Muscle of back (tissue), 11 donors: ENCODE results near the gene CCDC14. TPM values are rescaled to one million over a fixed set of nuclear protein-coding genes. Genes with fewer than 3 reads are reported as not detected.
A peak's percentile ranks its signal among the peaks of the same experiment; 100 is the strongest.
"Not testable (repeated sequence)": the region's sequence is repeated elsewhere in the genome, so short reads cannot be mapped to it uniquely, and the experiment has no call there.

Experiments
- DNase-seq, 3 donors: peaks; one replicate each; pipeline versions ENCODE4 v3.0.0 to v3.0.0-alpha.2; 2013
- polyA plus RNA-seq, 10 donors: library from polyadenylated mRNA; unstranded; fragments of 120-200 nt; gene quantifications; one replicate each; pipeline ENCODE4 v1.2.1, GENCODE V29; 2013; ENCODE audit not compliant: insufficient read length in 10 of 10

CCDC14 gene
- polyA plus RNA-seq, 10 donors: 32.5 to 77.6 (median 55.4) TPM

DNA sequence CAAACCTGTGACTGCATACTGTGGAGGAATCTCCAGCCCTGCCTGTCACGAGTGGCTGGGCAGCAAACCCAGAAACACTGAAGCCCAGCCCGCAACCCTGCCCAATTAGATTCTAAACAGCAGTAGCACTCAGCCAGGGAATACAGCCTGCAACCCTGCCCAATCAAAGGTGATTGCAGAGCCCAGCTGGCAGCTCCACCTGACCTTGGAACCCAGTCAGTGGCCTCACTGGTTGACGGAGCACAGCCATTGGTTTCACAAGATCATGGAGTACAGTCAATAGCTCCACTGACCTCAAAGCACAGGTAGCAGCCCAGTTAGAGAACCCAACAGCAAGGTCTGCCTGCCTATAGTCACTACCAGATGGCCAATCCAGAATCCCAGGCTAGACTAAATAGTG is 41.7 kb downstream of the CCDC14 start:
- no peak for DNase-seq

DNA sequence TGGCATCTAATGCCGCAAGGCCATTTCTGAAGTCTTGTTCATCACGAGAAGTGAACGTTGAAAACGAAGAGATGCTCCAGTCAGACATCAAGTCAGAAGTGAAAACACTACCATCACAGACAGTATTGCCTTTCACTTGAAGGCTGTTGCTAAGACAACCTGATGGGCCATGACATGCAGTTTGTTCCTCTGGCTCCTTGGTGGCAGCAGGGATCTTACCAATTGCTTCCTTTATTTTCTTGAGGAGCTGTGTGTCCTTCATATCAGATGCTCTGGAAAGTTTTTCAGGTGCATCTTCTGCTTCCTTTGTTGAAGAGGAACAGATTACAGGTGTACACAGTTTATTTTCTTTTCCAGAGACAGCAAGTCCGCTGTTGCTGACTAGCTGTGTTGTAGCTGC is 46.2 kb downstream of the CCDC14 start:
- DNase-seq: no peak

DNA sequence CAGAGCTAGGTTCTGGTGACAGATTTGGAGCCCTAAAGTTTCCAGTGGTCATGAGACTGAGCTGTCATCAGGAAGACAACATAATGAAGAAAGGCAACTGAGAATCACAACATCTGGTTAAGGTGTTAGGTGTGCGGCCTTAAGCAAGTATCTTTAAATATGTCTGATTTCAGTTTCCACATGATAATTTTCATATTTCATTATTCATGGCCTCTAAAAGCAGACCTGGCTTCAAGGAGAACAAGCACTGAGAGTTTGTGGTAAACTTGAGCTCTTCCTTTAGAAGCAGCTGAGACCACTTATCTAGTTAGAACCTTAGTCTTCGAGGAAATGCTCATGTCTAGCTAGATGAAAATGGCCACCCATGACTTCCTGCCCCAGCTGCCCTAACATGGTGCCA is 51.2 kb downstream of the CCDC14 start:
- DNase-seq: no peak

DNA sequence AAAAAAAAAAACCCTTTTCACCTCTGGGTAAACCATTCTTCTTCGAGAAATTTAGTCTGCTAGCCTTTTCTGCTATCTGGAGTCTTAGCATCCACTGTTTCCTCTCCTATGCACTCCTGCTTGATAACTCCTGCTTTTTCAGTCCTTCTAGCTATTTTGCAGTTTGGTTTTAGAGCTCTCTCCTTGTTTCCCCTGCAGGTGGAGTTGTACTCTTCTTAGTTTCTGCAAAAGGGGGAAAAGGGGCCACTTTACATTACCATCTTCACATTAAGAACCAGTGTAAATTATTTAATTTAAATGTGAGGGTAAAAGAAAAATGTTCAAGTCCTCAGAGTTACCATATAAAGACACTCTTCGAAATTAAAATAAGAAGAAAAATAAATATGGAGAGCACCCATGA is 53.3 kb downstream of the CCDC14 start:
- DNase-seq: no peak

DNA sequence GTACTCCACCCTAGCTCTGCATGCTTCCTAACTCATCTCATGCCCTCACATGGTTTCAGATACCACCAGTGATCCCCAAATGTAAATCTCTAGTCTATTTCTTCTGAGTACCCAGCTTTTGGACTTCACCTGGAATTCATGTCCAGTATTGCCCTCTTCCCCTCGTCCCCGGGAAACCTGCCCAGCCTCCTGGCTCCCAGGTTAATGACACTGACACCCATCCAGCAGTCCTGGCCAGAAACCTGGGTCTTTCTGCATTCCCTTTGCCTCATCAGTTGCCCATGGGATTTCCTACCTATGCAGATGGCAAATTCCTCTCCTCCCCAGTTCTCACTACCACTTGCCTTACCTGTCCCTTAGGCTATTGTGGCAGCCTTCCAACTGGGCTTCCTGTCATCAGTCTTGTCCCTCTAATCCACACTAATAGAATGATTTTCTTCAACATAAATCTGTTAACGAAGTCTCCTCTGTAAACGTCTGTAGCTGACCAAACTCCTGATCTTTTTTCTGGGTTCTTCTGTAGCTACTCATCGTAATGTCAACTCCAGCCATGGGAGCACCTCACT is 61.6 kb downstream of the CCDC14 start:
- no peak for DNase-seq

DNA sequence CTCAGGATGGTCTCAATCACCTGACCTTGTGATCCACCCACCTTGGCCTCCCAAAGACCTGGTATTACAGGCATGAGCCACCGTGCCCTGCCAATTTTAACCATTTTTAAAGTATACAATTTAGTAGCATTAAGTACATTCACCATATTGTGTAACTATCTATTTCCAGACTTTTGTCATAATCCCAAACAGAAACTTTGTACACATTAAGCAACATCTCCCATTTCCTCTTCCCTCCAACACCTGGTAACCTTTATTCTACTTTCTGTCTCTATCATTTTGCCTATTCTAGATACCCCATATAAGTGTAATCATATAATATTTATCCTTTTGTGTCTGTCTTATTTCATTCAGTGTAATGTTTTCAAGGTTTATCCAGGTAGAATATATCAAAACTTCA is 68.0 kb downstream of the CCDC14 start:
- no peak for DNase-seq

DNA sequence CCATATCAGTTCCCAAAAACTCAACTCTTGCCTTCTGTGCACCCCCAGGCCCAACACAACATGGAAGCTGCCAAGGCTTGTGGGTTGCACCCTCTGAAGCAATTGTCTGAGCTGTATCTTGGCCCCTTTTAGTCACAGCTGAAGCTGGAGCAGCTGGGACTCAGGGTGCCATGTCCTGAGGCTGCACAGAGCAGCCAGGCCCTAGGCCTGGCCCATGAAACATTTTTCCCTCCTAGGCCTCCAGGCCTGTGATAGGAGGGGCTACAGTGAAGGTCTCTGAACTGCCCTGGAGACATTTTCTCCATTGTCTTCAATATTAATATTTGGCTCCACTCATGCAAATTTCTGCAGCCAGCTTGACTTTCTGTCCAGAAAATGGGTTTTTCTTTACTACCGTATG is 68.8 kb downstream of the CCDC14 start:
- DNase-seq: no peak

DNA sequence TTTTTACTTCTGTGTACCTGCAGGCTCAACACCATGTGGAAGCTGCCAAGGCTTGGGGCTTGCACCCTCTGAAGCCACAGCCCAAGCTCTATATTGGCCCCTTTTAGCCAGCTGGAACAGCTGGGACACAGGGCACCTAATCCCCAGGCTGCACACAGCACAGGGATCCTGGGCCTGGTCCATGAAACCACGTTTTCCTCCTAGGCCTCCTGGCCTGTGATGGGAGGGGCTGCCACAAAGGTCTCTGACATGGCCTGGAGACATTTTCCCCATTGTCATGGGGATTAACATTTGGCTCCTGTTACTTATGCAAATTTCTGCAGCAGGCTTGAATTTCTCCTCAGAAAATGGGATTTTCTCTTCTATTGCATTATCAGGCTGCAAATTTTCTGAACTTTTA is 70.0 kb downstream of the CCDC14 start:
- DNase-seq: not testable (repeated sequence)

DNA sequence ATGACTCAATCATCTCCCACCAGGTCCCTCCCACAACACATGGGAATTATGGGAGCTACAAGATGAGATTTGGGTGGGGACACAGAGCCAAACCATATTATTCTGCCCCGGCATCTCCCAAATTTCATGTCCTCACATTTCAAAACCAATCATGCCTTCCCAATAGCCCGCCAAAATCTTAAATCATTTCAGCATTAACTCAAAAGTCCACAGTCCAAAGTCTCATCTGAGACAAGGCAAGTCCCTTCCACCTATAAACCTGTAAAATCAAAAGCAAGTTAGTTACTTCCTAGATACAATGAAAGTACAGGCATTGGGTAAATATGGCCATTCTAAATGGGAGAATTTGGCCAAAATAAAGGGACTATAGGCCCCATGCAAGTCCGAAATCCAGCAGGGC is 70.9 kb downstream of the CCDC14 start:
- DNase-seq: not testable (repeated sequence)

DNA sequence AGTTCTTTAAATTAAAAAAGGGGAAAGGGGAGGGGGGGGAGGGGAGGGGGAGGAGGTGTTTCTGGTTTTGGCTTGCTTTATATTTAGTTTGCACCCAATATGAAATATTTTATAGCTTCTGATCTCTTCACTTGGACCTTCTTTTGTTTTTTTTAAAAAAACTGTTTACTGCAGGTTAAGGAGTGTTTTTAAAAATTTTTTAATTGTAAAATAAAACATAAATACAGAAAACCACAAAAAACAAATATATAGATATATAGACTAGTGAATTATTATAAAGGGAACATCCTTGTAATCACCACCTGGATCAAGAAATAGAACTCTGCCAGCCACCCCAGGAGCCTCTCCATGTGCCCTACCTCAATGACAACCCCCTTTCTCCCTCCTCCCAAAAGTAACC is 76.0 kb downstream of the CCDC14 start:
- DNase-seq: no peak

DNA sequence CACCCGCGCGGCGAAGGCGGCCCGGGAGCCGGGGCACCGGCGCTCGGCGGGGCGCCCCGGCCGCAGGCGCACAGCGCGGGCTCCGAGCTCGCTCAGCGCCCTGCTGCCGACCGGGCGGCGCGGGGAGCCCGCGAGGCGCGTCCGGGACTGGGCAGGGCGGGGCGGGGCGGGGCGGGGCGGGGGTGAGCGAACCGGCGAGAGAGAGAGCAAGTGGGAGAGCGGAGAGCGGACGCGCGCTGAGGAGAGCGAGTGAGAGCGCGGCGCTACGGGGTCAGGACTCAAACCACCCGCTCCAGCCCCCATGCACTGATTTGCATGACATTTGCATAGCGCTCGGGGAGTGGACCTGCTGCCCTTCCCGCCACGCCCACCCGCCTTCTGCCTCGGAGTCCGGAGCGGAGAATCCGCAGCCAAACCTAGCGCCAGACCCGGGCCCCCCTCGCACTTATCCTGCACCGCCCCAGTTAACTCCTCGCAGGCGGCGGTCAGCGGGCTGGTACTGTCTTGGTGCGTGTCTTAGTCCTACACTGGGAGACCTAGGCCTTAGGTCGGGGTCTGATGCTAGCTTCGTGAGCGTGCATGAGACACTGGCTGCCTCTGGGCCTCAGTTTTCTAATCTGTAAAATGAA is 76.7 kb downstream of the CCDC14 start, which contains the start of gene MYLK:
MYLK (minus strand) TSS at position 130 of the 629 bp plus-strand sequence. CDS start 90,491 bp downstream, outside the sequence.
- DNase-seq: peak; percentile 68 to 87 (median 69)

DNA sequence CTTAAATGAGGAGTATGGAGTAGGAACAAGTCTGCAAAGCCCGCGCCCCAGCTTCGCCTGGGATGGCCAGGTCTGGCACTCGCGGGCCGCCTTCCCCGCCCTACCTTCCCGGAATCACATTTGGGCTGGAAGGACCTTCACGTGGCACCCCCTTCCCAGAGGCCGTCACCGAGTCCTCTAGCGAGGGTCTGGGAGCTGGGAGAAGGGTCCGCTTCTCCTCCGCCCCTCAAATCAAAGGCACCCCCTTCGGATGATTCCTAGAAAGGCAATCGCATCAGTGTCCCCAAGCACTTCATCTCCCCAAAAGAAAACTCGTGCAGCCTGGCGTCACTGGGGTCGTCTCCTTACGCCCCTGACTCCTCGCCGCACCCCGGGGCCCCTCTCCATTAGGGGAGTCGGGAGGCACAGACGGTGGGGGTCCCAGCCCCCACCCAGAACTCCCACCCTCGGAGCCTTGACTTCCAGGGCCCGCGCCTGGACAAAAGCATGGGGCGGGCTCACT is 77.3 kb downstream of the CCDC14 start:
- DNase-seq: peak in 2 of 3 donors; percentile 7 to 52

DNA sequence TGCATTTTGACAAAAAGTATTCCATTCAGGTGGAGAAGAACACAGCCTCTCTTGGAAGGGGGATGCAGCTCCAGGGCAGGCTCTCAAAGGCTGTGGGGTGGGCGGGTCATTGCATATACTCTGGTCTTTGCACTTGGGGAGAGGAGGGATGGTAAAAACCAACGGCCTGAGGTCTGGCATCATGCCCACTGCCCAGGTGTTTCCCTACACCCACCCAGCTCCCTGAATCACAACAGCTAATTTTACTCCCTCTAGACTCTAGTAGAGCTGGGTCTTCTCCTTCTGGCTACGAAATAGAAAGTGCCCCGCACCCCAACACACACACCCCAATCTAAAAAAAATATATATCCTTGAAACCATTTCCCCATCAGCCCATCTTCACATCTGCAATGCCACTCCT is 77.9 kb downstream of the CCDC14 start:
- DNase-seq: no peak

DNA sequence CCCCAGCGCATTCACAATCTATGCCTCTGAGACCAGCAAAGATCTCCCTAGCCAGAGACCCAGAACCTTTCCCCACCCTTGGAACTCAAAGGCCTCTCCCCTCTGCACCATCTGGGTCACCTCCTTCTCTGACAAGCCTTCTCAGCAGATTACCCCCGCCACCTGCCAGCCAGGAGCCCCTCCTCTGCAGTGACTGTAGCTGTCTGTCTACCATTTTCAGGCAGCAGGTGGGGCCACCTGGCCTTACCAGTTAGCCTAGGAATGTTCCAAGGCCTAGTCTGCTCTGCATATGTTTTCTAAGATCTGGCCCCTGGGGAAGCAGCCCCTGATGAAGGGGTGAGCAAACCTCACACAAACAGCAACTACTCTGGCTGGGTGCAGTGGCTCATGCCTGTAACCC is 79.3 kb downstream of the CCDC14 start:
- DNase-seq: no peak

DNA sequence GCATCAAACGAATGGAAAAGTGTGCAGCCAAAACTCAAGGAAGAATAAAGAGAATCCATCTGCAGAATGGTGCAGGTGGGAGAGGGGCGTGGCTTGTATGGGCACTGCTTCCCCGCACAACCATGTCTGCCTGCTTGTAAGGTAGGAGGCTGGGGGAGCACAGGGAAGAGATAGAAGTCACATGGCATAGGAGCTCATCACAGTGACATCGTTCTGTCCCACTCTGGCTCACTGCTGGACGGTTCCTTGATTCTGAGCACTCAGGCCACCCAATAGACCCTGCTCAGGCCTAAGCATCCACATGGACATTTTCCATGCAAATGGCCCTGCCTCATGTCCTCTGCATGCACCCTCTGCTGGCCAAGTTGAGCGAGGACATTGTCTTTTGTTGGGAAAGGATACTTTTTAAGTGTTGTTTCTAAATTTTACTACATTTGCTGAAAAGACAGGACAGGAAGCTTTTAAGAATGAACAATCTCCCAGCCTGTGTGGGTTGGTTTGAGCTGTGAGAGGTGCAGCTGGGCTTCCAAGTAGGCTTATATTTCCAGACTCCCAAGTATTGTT is 79.9 kb downstream of the CCDC14 start:
- DNase-seq: peak in 1 of 3 donors; percentile 22

DNA sequence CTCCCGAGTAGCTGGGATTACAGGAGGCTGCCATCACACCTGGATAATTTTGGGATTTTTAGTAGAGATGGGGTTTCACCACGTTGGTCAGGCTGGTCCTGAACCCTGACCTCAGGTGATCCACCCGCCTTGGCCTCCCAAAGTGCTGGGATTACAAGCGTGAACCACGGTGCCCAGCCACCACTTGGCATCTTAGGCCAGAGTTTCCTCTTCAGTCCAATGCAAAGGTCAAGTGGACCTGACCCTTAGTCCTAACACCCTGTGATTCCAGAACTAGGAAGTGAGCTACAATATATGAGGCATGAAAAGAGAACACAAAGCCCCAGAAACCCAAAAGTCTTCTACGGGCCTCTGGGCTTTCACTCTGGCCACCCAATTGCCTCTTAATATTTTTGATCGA is 82.2 kb downstream of the CCDC14 start:
- no peak for DNase-seq

DNA sequence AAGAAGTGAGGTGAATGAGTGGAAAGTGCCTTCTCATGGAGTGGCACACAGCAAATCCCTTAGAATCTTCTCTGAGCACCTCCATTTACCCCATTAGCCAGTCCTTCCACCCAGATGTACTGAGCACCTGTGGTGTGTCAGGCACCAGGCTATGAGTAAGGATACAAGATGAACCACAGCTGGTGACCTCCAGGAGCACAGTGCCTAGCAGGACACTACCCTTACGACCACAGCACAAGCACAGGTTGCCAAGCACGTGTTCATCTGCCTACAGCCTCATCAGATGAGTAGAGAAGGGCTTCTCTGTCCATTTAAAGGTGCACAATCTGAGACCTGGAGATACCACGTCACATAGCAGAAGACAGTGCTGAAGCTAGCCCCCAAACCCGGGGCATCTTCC is 83.1 kb downstream of the CCDC14 start:
- no peak for DNase-seq

DNA sequence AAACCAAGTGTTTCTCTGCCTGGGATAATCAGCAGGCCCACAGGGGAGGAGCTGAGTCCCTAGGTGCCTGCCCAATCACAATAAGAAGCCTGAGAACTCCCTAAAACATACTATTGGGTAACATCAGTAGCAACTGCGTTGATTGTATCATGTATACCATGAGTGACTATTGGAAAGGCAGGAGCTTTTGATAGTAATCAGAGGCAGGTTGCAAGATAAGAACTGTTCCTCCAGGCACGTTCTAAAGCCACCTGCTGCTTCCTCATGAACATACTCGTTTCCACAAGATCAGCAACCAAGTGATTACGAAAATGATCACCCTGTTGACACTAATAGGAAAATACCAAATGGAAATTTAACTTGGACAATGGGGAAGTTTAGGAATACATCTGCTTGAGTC is 83.6 kb downstream of the CCDC14 start:
- DNase-seq: no peak

DNA sequence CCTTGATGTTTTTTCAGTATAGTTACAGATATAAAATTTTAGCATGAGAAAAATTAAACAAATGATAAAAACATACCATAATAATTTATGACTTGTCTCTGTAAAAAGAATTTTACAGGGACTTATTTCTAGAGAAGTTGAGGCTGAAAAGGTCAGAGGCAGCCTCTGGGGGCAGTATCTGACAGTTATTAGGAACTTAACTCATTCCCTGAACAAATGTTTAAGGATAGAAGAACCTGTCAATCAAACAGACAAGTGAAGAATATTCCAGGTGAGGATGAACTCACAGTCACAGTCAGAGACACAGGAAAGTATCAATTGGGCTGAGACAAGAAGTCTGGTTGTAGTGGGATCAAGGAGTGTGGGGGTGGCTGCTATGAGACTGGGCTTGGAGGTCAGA is 84.2 kb downstream of the CCDC14 start:
- no peak for DNase-seq

DNA sequence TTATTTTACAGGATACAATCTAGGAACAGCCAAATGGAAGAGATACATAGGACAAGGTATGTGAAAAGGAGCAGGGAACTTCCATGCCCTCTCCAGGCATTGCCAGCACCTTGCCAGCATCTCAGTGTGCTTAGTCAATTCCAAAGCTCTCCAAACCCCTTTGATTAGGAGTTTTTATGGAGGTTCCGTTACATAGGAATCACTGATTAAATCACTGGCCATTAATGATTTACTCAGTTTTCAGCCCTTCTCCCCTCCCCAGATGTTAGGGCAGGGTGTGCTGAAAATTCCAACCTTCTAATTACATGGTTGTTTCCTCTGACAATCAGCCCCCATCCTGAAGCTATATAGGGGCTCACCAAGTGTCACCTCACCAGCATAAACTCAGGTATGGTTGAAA is 88.4 kb downstream of the CCDC14 start:
- no peak for DNase-seq

DNA sequence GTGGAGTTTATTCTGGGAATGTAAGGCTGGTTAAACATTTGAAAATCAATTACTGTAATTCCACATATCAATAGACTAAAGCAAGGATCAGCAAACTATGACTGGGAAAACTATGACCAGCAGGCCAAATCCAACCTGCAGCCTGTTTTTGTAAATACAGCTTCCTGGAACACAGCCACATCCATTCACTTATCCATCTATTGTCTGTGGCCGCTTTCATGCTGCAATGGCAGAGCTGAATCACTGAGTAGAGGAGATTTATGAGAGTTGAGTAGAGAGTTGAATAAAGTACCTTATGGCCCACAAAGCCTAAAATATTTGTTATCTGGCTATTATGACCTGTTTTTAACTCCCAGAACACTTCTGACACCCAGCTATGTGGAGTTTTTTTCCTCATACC is 89.1 kb downstream of the CCDC14 start:
- DNase-seq: no peak

DNA sequence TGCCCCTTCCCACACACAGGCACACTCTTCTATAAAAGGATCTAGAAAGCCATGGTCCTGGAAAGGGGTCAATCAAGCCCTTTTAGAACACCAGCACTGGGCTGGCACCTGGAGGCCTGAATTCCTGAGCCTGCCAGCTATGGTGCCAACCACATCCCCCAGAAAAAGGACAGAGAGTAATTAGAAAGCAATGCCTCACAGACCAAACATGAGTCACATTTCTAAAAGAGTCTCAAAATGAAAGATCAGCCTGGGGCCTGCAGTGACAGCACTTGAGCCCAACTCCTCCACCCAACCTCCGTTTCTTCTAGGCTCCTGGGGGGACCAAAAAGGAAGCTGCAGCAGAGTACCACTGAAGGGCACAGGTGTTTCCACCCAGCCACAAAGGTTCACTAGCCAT is 91.0 kb downstream of the CCDC14 start:
- no peak for DNase-seq

DNA sequence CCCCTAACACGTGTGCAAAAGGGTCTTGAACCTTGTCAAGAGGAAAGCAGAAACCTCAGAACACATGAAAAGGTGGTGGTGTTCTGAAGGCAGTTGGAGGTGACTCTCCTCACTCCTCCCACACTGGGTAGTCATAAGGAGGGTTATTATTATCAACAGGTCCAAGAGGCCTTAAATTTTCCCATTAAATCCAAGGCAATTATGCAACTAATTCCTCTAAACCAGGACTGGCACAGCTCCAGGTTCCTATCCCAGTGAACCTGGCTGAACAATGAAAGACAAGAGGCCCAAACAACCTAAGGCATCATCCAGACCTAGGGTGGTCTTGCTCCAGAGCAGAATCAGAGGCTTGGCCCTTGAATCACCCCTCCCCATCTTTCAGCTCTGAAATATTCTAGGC is 91.9 kb downstream of the CCDC14 start:
- no peak for DNase-seq

DNA sequence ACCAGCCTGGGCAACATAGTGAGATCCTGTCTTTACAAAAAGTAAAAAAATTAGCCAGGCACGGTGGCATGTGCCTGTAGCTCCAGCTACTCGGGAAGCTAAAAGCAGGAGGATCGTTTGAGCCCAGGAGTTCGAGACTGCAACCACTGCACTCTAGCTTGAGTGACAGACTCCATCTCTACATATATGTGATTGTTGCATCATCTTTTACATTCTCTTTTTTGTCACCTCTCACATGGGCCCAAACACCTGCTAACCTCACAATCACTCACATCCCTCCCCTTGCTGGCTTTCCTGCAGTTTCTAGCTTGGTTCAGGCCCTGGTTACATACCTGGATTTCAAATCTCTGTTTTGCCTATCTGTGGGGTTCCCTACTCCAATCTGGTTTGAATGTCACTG is 96.3 kb downstream of the CCDC14 start:
- DNase-seq: no peak
